GM23338 (cell line): ENCODE results near the gene ZNF695. TPM values are rescaled to one million over a fixed set of nuclear protein-coding genes. Genes with fewer than 3 reads are reported as not detected.
"Not testable (repeated sequence)": the region's sequence is repeated elsewhere in the genome, so short reads cannot be mapped to it uniquely, and the experiment has no call there.

Experiments
- ATAC-seq: fragments of 200-7000 bp; cut with Tn5 transposase; 3 replicates; pipeline ENCODE4 v1.9.1; 2020
- DNase-seq: peaks from one replicate; pipeline ENCODE4 v3.0.0-alpha.2; 2015; ENCODE audit warnings: low spot score
- H2AFZ ChIP-seq: fragments of 200-600 bp; sonication (generic); 2 replicates; pipeline ENCODE4 v1.8.0; 2016; ENCODE audit warnings: antibody characterized with exemption, mild to moderate bottlenecking, moderate library complexity
- H3F3A ChIP-seq: fragments of 200-600 bp; sonication (generic); replicated peaks from 2 replicates; pipeline ENCODE4 v1.8.0; 2017; ENCODE audit warnings: antibody characterized with exemption, mixed run types, low read depth
- H3K27ac ChIP-seq: fragments of 200-600 bp; sonication (generic); 2 replicates; pipeline ENCODE4 v1.6.1; 2016; ENCODE audit warnings: low read depth
- H3K27me3 ChIP-seq: fragments of 200-600 bp; sonication (generic); 2 replicates; pipeline ENCODE4 v1.8.0; 2016; ENCODE audit warnings: mild to moderate bottlenecking, mixed run types, moderate library complexity; ENCODE audit not compliant: insufficient read depth
- H3K36me3 ChIP-seq: fragments of 200-600 bp; sonication (generic); 2 replicates; pipeline ENCODE4 v1.8.0; 2016; ENCODE audit warnings: mild to moderate bottlenecking; ENCODE audit not compliant: insufficient read depth
- H3K4me1 ChIP-seq: fragments of 200-600 bp; sonication (generic); 2 replicates; pipeline ENCODE4 v1.8.0; 2016; ENCODE audit warnings: mild to moderate bottlenecking, moderate library complexity; ENCODE audit not compliant: insufficient read depth
- H3K4me2 ChIP-seq: fragments of 200-600 bp; sonication (generic); 2 replicates; pipeline ENCODE4 v1.7.1; 2017; ENCODE audit warnings: mixed run types
- H3K4me3 ChIP-seq: fragments of 200-600 bp; sonication (generic); 2 replicates; pipeline ENCODE4 v1.6.1; 2016; ENCODE audit warnings: mixed run types
- H3K79me2 ChIP-seq: fragments of 200-600 bp; sonication (generic); replicated peaks from 2 replicates; pipeline ENCODE4 v1.8.0; 2017; ENCODE audit warnings: mild to moderate bottlenecking; ENCODE audit not compliant: insufficient read depth
- H3K9me2 ChIP-seq: fragments of 200-600 bp; sonication (generic); 2 replicates; pipeline ENCODE4 v1.8.0; 2017; ENCODE audit not compliant: insufficient read depth
- H4K20me1 ChIP-seq: fragments of 200-600 bp; sonication (generic); replicated peaks from 2 replicates; pipeline ENCODE4 v1.8.0; 2017; ENCODE audit warnings: mild to moderate bottlenecking; ENCODE audit not compliant: insufficient read depth
- H3K27ac Mint-ChIP-seq: 2 replicates; pipeline ENCODE4 v1.8.0; 2020; ENCODE audit warnings: inconsistent platforms, mild to moderate bottlenecking, moderate library complexity, mixed read lengths
- H3K27me3 Mint-ChIP-seq: 3 replicates; pipeline ENCODE4 v1.8.0; 2022; ENCODE audit warnings: low read depth, mild to moderate bottlenecking, moderate library complexity, mixed read lengths, inconsistent platforms; ENCODE audit not compliant: insufficient read depth, poor library complexity
- H3K36me3 Mint-ChIP-seq: 3 replicates; pipeline ENCODE4 v1.8.0; 2021; ENCODE audit warnings: low read depth, mild to moderate bottlenecking, inconsistent platforms, moderate library complexity, mixed read lengths
- H3K4me1 Mint-ChIP-seq: 3 replicates; pipeline ENCODE4 v1.8.0; 2020; ENCODE audit warnings: mild to moderate bottlenecking, inconsistent platforms, mixed read lengths
- H3K4me3 Mint-ChIP-seq: 3 replicates; pipeline ENCODE4 v1.8.0; 2021; ENCODE audit warnings: moderate library complexity, mild to moderate bottlenecking, inconsistent platforms, mixed read lengths
- H3K9me3 Mint-ChIP-seq: 3 replicates; pipeline ENCODE4 v1.8.0; 2020; ENCODE audit warnings: moderate library complexity, mild to moderate bottlenecking, inconsistent platforms, mixed read lengths
- ETS1 ChIP-seq: IDR thresholded peaks from 2 replicates; pipeline ENCODE4 v1.6.1; 2016; ENCODE audit warnings: antibody characterized with exemption
- JUNB ChIP-seq: IDR thresholded peaks from one replicate; pipeline ENCODE4 v1.6.1; 2016; ENCODE audit warnings: antibody characterized with exemption; ENCODE audit not compliant: unreplicated experiment
- NANOG ChIP-seq: IDR thresholded peaks from 2 replicates; pipeline ENCODE4 v1.6.1; 2016; ENCODE audit warnings: antibody characterized with exemption, borderline replicate concordance
- POLR2AphosphoS5 ChIP-seq: IDR thresholded peaks from 2 replicates; pipeline ENCODE4 v1.6.1; 2016; ENCODE audit warnings: antibody characterized with exemption, low read depth
- ZNF114 ChIP-seq: fragments of 250-450 bp; sonication (Bioruptor Pico); IDR thresholded peaks from 2 replicates; pipeline ENCODE4 v1.5.0; 2020; ENCODE audit warnings: mild to moderate bottlenecking, moderate library complexity
- ZNF331 ChIP-seq: fragments of 250-450 bp; sonication (Bioruptor Pico); IDR thresholded peaks from 2 replicates; pipeline ENCODE4 v1.5.0; 2020; ENCODE audit warnings: low read depth, mild to moderate bottlenecking, moderate library complexity
- polyA plus RNA-seq: library from polyadenylated mRNA; unstranded; fragments of >200 nt; fragmentation: Nextera tagmentation; extraction: Ambion mirVana; gene quantifications from 2 replicates; pipeline ENCODE4 v1.2.1, GENCODE V29; 2016
- total RNA-seq: library from RNA; depleted of rRNA; stranded (reverse); fragments of >200 nt; shearing (Covaris generic); gene quantifications from 2 replicates; pipeline ENCODE4 v1.2.3, GENCODE V29; 2014
- TF ChIP-seq, protein P1 (sequence below): IDR thresholded peaks from one replicate; pipeline ENCODE4 v1.6.1; 2018; ENCODE audit warnings: antibody characterized with exemption; ENCODE audit not compliant: unreplicated experiment

The ZNF695 gene
- total and polyA plus RNA-seq, 2 experiments from 2014 or later = 26.5 to 34.2 TPM

DNA sequence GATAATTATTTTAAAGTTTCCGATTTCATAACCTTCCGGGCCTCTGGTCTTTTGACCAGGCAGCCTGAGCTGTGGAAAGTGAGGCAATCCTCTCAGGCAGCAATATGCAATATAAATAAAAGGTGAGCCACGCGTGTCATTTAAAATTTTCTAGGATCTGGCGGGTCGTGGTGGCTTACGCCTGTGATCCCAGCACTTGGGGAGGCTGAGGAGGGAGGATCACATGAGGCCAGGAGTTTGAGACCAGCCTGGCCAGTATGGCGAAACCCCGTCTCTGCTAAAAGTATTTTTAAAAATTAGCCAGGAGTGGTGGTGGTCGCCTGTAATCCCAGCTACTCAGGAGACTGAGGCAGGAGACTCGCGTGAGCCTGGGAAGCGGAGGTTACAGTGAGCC is 546 bp upstream of the ZNF695 start:
- Mint-ChIP-seq H3K27me3 (peaks cover 13% of the 10 kb centered on the region), H3K27ac (no peak overlapping the region), H3K9me3 (peaks cover 35% of the 10 kb centered on the region), H3K36me3 (peaks cover 33% of the 10 kb centered on the region), H3K4me3 (peak overlapping the region; percentile 100), H3K4me1 (peaks cover 2% of the 10 kb centered on the region; the same call in 2 of the 3 replicates)
- peak overlapping the region; percentile 58; the same call in 1 of the 2 replicates for H3K4me2 ChIP-seq
- peak overlapping the region; percentile 38 for H3K4me3 ChIP-seq
- H4K20me1 ChIP-seq = peaks cover 22% of the 10 kb centered on the region
- H3F3A ChIP-seq = no peaks in the 10 kb centered on the region
- no peak for DNase-seq
- ATAC-seq = no peak
- H3K27ac ChIP-seq = no peak overlapping the region
- H3K4me1 ChIP-seq = peaks cover 9% of the 10 kb centered on the region
- TF ChIP-seq POLR2AphosphoS5 (no peak), ZNF114 (CRISPR knock-in tag) (no peak), JUNB (no peak), NANOG (no peak), ETS1 (no peak), ZNF331 (CRISPR knock-in tag) (no peak)
- TF ChIP-seq, protein P1, sequence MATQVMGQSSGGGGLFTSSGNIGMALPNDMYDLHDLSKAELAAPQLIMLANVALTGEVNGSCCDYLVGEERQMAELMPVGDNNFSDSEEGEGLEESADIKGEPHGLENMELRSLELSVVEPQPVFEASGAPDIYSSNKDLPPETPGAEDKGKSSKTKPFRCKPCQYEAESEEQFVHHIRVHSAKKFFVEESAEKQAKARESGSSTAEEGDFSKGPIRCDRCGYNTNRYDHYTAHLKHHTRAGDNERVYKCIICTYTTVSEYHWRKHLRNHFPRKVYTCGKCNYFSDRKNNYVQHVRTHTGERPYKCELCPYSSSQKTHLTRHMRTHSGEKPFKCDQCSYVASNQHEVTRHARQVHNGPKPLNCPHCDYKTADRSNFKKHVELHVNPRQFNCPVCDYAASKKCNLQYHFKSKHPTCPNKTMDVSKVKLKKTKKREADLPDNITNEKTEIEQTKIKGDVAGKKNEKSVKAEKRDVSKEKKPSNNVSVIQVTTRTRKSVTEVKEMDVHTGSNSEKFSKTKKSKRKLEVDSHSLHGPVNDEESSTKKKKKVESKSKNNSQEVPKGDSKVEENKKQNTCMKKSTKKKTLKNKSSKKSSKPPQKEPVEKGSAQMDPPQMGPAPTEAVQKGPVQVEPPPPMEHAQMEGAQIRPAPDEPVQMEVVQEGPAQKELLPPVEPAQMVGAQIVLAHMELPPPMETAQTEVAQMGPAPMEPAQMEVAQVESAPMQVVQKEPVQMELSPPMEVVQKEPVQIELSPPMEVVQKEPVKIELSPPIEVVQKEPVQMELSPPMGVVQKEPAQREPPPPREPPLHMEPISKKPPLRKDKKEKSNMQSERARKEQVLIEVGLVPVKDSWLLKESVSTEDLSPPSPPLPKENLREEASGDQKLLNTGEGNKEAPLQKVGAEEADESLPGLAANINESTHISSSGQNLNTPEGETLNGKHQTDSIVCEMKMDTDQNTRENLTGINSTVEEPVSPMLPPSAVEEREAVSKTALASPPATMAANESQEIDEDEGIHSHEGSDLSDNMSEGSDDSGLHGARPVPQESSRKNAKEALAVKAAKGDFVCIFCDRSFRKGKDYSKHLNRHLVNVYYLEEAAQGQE = no peak
- 0 out of 2 replicates have a peak overlapping the region, but pooled peaks have one; percentile 30 for H2AFZ ChIP-seq
- H3K79me2 ChIP-seq = peaks cover 41% of the 10 kb centered on the region
- H3K27me3 ChIP-seq = no peaks in the 10 kb centered on the region
- H3K9me2 ChIP-seq = no peaks in the 10 kb centered on the region
- H3K36me3 ChIP-seq = no peaks in the 10 kb centered on the region

- not testable (repeated sequence) for H3K27ac Mint-ChIP-seq, H3K4me3 Mint-ChIP-seq, H2AFZ ChIP-seq, H3K4me1 Mint-ChIP-seq, H3K27ac ChIP-seq, H3K4me3 ChIP-seq, DNase-seq, H3K27me3 ChIP-seq, H3F3A ChIP-seq, ATAC-seq, H3K9me2 ChIP-seq, H3K36me3 ChIP-seq, H3K4me2 ChIP-seq
- H3K27me3 Mint-ChIP-seq = peaks cover 13% of the 10 kb centered on the region
- peaks cover 58% of the 10 kb centered on the region for H3K9me3 Mint-ChIP-seq
- Histone ChIP-seq H3K79me2 (peaks cover 84% of the 10 kb centered on the region), H4K20me1 (peaks cover 60% of the 10 kb centered on the region), H3K4me1 (peaks cover 22% of the 10 kb centered on the region)
- H3K36me3 Mint-ChIP-seq = peaks cover 72% of the 10 kb centered on the region
Observed at GRCh38 chr1:247004081-247004480, 3.8 kb downstream of the ZNF695 start.
